SU-DHL-6 (cell line): ENCODE measurements around the gene UBR4.

Experiments
- H2AFZ ChIP-seq: fragments of 200-600 bp; sonication (generic); 2 replicates; pipeline ENCODE4 v1.6.1; 2014; ENCODE audit warnings: low read depth, mild to moderate bottlenecking, moderate library complexity, mixed read lengths, antibody characterized with exemption, low read length; ENCODE audit not compliant: severe bottlenecking
- H3F3A ChIP-seq: fragments of 200-600 bp; shearing (Covaris generic); 2 replicates; pipeline ENCODE4 v1.6.0; 2016; ENCODE audit warnings: antibody characterized with exemption, mild to moderate bottlenecking; ENCODE audit not compliant: insufficient read depth
- H3K27ac ChIP-seq: fragments of 200-600 bp; sonication (generic); 2 replicates; pipeline ENCODE4 v1.5.1; 2016; ENCODE audit warnings: low read depth, mild to moderate bottlenecking, low read length, moderate library complexity, mixed read lengths
- H3K27me3 ChIP-seq: fragments of 200-600 bp; sonication (generic), shearing (Covaris generic); 2 replicates; pipeline ENCODE4 v1.6.0; 2014; ENCODE audit warnings: mild to moderate bottlenecking, low read length
- H3K36me3 ChIP-seq: fragments of 200-600 bp; sonication (generic); 2 replicates; pipeline ENCODE4 v1.6.1; 2014; ENCODE audit warnings: mild to moderate bottlenecking, low read length, mixed read lengths
- H3K4me2 ChIP-seq: fragments of 300-600, 200-600 bp; shearing (Covaris generic), sonication (generic); 2 replicates; pipeline ENCODE4 v1.6.0; 2014; ENCODE audit warnings: low read length, low read depth, mild to moderate bottlenecking; ENCODE audit not compliant: poor library complexity, severe bottlenecking
- H3K4me3 ChIP-seq: fragments of 200-600 bp; sonication (generic); 2 replicates; pipeline ENCODE4 v1.5.1; 2014; ENCODE audit warnings: antibody characterized with exemption, low read length, mild to moderate bottlenecking, mixed read lengths; ENCODE audit not compliant: insufficient read depth, poor library complexity, severe bottlenecking
- H3K79me2 ChIP-seq: fragments of 200-600 bp; sonication (generic); 2 replicates; pipeline ENCODE4 v1.6.1; 2014; ENCODE audit warnings: mild to moderate bottlenecking, low read length, moderate library complexity; ENCODE audit not compliant: insufficient read depth
- H3K9ac ChIP-seq: fragments of 200-600 bp; sonication (generic); 2 replicates; pipeline ENCODE4 v1.7.0; 2014; ENCODE audit warnings: mild to moderate bottlenecking, low read length
- H3K9me2 ChIP-seq: fragments of 200-600 bp; sonication (generic); replicated peaks from 2 replicates; pipeline ENCODE4 v1.6.1; 2014; ENCODE audit warnings: low read length; ENCODE audit not compliant: insufficient read depth
- H3K9me3 ChIP-seq: fragments of 200-600 bp; sonication (generic); 2 replicates; pipeline ENCODE4 v1.6.1; 2014; ENCODE audit warnings: low read length, mixed read lengths; ENCODE audit not compliant: insufficient read depth
- H4K20me1 ChIP-seq: fragments of 200-600 bp; sonication (generic); 2 replicates; pipeline ENCODE4 v1.6.1; 2014; ENCODE audit warnings: low read depth, mild to moderate bottlenecking, antibody characterized with exemption, low read length, moderate library complexity, mixed read lengths
- CTCF ChIP-seq: fragments of 200-600 bp; sonication (generic); IDR thresholded peaks from one replicate; pipeline ENCODE4 v1.5.1; 2017; ENCODE audit warnings: antibody characterized with exemption, mild to moderate bottlenecking, low read length, moderate library complexity; ENCODE audit not compliant: insufficient read depth, poor library complexity, severe bottlenecking
- EZH2phosphoT487 ChIP-seq: fragments of 200-600 bp; sonication (generic), shearing (Covaris generic); conservative IDR thresholded peaks from 2 replicates; pipeline ENCODE4 v1.6.1; 2018; ENCODE audit warnings: mild to moderate bottlenecking, antibody characterized with exemption, low read length, moderate library complexity, mixed read lengths

The UBR4 gene

DNA sequence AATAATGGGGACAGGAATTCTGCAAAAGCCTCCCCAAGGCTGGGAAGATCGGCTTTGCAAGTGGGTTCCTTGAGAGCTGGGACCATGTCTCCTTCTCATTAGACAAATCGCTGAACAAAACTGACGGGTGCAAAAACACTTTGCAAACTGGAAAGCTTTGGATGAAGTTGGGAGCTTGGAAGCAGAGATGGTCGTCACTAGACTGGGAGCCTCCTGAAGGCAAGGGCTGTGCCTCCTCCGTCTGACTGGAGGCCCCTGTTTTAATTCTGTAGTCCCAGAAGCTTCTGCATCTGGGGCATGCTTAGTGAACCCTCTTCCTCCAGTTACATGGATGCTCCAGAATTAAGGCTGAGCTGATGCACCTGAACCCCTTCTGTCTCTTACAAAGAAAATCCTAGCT is 171.3 kb downstream of the UBR4 start:
- Histone ChIP-seq H3F3A (no peaks in the 10 kb centered on the region), H3K27ac (no peak overlapping the region), H3K4me2 (no peak overlapping the region), H3K9me2 (no peaks in the 10 kb centered on the region), H4K20me1 (no peaks in the 10 kb centered on the region), H2AFZ (no peak overlapping the region), H3K27me3 (no peaks in the 10 kb centered on the region), H3K36me3 (no peaks in the 10 kb centered on the region), H3K9ac (no peak overlapping the region), H3K4me3 (no peak overlapping the region), H3K79me2 (no peaks in the 10 kb centered on the region), H3K9me3 (no peaks in the 10 kb centered on the region)
- no peak for TF ChIP-seq CTCF
- TF ChIP-seq EZH2phosphoT487, result no peak

GRCh38 chr1:19038096-19038495 is 172.0 kb downstream of the UBR4 start:
- no peak overlapping the region for H3K27ac ChIP-seq
- no peaks in the 10 kb centered on the region for H4K20me1 ChIP-seq
- H3K4me3 ChIP-seq, result no peak overlapping the region
- no peak overlapping the region for H3K9ac ChIP-seq
- H3K9me3 ChIP-seq, result no peaks in the 10 kb centered on the region
- H3F3A ChIP-seq, result no peaks in the 10 kb centered on the region
- H3K9me2 ChIP-seq, result no peaks in the 10 kb centered on the region
- no peaks in the 10 kb centered on the region for H3K79me2 ChIP-seq
- H3K36me3 ChIP-seq, result no peaks in the 10 kb centered on the region
- H3K4me2 ChIP-seq, result no peak overlapping the region
- H3K27me3 ChIP-seq, result no peaks in the 10 kb centered on the region
- no peak overlapping the region for H2AFZ ChIP-seq
- TF ChIP-seq CTCF (no peak), EZH2phosphoT487 (no peak)

DNA sequence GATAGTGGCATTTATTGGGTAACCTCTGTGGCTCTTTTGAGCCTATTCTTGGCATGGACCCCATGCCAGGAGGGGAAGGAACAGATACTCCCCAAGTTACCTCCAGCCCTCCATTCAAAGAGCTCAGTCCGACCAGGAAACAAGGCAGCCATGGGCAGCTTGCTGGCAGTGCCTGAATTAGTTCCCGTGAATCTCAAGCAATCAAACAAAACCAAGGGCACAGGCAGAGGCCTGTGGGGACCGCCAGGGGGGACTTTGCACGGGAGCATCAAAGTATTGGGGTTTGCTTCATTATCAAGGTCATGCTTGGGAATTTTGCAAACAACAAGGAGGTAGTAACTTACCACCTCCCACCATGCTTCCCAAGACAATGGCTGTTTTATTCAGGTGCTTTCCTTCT is 172.4 kb downstream of the UBR4 start:
- Histone ChIP-seq H3K79me2 (no peaks in the 10 kb centered on the region), H3K9ac (no peak overlapping the region), H3K27ac (no peak overlapping the region), H3K36me3 (no peaks in the 10 kb centered on the region), H4K20me1 (no peaks in the 10 kb centered on the region), H3F3A (no peaks in the 10 kb centered on the region), H3K27me3 (no peaks in the 10 kb centered on the region), H2AFZ (no peak overlapping the region), H3K4me2 (no peak overlapping the region), H3K9me2 (no peaks in the 10 kb centered on the region), H3K4me3 (no peak overlapping the region), H3K9me3 (no peaks in the 10 kb centered on the region)
- no peak for TF ChIP-seq EZH2phosphoT487
- TF ChIP-seq CTCF, result no peak
